Neural cell (in vitro differentiated cells): ENCODE measurements around the gene RNU6-8.

ENCODE experiments used
- CTCF ChIP-seq: fragments of 450-650 bp; IDR thresholded peaks from 2 replicates; pipeline ENCODE4 v1.5.1; 2014; ENCODE audit warnings: antibody characterized with exemption, mild to moderate bottlenecking, moderate library complexity; ENCODE audit not compliant: poor library complexity, severe bottlenecking
- EP300 ChIP-seq: fragments of 450-650 bp; conservative IDR thresholded peaks from 2 replicates; pipeline ENCODE4 v1.6.1; 2014; ENCODE audit warnings: antibody characterized with exemption, mild to moderate bottlenecking, moderate library complexity; ENCODE audit not compliant: poor library complexity, severe bottlenecking

GRCh38 chr14:32190673-32191072 is 12.4 kb downstream of the RNU6-8 start:
- TF ChIP-seq CTCF (no peak), EP300 (no peak)
